ENCODE data around the gene MB. TPM values are rescaled to one million over a fixed set of nuclear protein-coding genes. Genes with fewer than 3 reads are reported as not detected.
"Not testable (repeated sequence)": the region's sequence is repeated elsewhere in the genome, so short reads cannot be mapped to it uniquely, and the experiment has no call there.

Gene MB
- not detected for total RNA-seq

- no peak for FAIRE-seq
- DNase-seq (ENCODE audit: low spot score in 2 of 2): no peak
Observed at GRCh38 chr22:35617137-35617755, at the start of gene MB. Gene MB (minus strand): TSS chr22:35617329. CDS start chr22:35617257, 72 bp downstream.

- FAIRE-seq; DNase-seq (ENCODE audit: low spot score in 2 of 2): not testable (repeated sequence)
Observed at GRCh38 chr22:35666699-35667098, 49.6 kb upstream of the MB start.

DNA sequence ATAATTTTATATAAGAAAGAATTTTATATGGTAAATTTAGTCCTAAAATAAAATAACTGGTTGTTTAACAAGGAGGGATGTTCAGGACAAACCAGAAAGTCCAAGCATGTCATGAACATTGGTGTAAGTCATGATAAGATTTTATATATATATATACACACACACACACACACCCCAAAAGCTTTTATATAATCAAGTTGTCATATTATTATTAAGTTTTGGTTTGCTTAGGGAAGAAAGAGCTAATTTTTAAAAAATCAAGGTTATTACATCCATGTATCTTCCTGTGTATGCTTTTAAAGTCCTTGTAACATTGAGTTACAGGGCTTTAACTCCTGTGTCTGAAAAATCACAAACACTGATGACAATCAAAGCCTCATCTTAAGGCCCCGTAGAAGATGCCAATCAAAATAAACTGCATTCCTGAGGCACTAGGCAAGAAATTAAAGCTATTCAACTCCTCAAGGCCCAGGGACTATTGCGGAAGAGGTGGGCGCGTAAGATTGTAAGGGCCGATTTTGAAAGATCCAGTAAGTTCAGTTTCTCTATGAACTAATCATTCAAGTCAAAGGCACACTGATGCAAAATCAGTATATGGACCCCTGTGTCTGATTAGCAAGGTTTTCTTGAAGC is 47.9 kb upstream of the MB start:
- no peak for FAIRE-seq
- DNase-seq (ENCODE audit: low spot score in 2 of 2): no peak

DNA sequence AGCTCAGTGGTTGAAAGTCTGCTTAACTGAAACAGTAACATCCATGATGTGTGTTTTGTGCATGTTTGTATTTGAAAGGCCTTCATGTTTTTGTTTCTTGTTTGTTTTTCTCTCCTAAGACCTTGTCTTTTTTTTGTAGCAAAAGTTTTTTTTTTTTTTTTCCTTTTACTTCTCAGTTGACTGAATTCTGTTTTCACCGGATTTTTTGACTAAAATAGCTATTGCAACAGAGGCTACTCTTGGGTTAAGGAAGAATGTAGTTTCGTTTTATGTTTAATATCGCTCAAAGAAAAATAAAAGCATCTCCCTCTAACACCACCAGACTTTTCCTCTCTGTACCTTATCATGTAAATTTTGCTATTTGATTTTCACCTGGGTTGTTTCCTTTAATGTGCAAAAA is 46.2 kb upstream of the MB start:
- no peak for FAIRE-seq
- no peak for DNase-seq (ENCODE audit: low spot score in 2 of 2)

DNA sequence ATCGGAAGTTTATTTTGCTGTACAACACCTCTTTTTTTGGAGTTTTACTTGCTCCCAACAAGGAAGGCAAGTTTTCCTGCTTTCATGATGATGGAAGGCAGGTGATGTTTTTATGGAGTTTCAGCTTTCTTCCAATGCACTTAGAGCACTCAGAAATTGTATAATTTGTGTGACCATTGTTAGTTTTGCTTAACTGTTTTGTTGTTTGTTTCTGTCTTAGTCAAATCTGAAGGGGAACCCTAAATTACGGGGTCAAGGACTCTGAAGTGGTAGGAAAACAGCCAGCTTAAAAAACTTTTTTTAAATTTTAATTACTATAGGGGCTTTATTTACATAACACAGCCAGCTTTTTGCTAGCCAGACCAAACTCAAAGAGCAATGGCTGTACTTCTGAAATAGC is 45.8 kb upstream of the MB start:
- DNase-seq (ENCODE audit: low spot score in 2 of 2) (no peak), FAIRE-seq (no peak)

GRCh38 chr22:35661464-35661863 is 44.3 kb upstream of the MB start:
- FAIRE-seq (no peak), DNase-seq (ENCODE audit: low spot score in 2 of 2) (no peak)

DNA sequence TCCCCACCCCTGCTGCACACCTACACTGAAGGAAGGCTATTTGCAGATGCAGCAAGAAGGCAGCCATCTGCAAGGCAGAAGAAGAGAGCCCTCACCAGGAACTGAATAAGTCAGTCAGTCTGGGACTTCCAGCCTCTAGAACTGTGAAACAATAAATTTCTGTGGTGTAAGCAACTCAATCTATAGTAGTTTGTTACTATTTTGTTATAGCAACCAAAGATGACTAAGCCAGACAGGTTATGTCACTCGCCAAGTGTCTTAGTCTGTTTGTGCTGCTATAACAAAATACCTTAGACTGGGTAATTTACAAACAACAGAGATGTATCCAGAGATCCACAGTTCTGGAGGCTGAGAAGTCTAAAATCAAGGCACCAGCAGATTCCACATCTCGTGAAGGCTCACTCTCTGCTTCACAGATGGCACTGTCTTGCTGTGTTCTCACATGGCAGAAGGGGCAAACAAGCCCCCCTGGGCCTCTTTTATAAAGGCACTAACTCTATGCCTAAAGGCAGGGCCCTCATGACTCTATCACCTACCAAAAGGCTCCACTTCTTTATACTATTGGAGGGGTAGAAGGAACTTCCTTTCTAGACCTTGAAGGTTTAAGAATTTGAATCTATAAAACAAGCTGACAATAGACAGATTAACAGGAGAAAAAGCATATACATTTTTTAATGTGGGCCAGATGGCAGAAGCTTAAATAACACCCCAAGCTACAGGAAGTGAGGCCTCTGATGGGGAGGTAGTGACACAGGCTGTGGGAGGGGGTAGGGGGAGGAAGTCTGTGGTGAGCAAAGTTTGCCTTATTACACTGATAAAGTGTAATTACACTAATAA is 43.4 kb upstream of the MB start:
- FAIRE-seq (no peak), DNase-seq (ENCODE audit: low spot score in 2 of 2) (no peak)

- DNase-seq (ENCODE audit: low spot score in 2 of 2) (no peak), FAIRE-seq (no peak)
Observed at GRCh38 chr22:35657571-35658312, 40.6 kb upstream of the MB start.

GRCh38 chr22:35656284-35656752 is 39.2 kb upstream of the MB start:
- DNase-seq (ENCODE audit: low spot score in 2 of 2) (no peak), FAIRE-seq (no peak)

GRCh38 chr22:35653824-35654223 is 36.7 kb upstream of the MB start:
- FAIRE-seq (no peak), DNase-seq (ENCODE audit: low spot score in 2 of 2) (no peak)

DNA sequence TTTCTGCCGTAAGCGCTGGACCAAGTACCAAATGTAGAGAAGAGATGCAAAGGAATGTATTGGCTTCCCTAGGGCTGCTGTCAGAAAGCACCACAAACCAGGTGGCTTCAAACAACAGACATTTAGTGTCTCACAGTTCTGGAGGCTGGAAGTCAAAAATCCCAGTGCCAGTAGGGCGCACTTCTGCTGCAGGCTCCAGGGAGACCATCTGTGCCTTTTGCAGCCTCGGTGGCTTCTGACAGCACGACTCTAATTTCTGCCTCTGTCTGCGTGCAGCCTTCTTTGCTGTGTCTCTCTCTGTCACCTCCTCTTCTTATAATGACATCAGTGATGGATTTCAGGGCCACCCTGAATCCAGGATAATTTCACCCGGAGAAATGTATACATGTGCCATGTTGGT is 34.0 kb upstream of the MB start:
- no peak for FAIRE-seq
- no peak for DNase-seq (ENCODE audit: low spot score in 2 of 2)

DNA sequence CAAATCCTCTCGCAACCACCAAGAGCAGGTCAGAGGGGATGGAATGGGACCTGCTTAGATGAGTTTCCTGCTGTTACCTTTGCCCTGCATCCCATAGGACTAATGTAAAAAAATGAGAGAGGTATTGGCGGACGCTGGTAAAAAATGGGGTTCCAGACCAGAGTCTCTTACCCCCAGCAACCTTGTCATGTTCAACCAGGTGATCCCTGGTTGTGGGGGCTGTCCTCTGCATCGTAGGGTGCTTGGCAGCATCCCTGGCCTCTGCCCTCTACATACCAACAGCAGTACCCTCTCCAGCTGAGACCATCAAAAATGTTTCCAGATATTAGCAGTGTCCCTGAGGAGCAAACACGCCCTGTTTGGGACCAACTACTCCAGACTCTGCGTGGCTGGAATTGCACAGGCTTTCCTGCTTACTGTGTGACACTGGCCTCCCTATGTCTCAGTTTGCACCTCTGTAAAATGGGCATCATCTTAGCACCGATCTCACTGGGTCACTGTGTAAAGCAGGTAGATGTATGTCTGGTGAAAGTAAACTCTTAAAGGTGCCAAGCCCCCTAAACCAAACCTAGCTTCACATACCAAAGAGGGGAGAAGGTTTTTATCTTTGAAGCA is 32.6 kb upstream of the MB start:
- no peak for FAIRE-seq
- no peak for DNase-seq (ENCODE audit: low spot score in 2 of 2)

GRCh38 chr22:35649026-35649553 is 32.0 kb upstream of the MB start:
- no peak for DNase-seq (ENCODE audit: low spot score in 2 of 2)
- no peak for FAIRE-seq

DNA sequence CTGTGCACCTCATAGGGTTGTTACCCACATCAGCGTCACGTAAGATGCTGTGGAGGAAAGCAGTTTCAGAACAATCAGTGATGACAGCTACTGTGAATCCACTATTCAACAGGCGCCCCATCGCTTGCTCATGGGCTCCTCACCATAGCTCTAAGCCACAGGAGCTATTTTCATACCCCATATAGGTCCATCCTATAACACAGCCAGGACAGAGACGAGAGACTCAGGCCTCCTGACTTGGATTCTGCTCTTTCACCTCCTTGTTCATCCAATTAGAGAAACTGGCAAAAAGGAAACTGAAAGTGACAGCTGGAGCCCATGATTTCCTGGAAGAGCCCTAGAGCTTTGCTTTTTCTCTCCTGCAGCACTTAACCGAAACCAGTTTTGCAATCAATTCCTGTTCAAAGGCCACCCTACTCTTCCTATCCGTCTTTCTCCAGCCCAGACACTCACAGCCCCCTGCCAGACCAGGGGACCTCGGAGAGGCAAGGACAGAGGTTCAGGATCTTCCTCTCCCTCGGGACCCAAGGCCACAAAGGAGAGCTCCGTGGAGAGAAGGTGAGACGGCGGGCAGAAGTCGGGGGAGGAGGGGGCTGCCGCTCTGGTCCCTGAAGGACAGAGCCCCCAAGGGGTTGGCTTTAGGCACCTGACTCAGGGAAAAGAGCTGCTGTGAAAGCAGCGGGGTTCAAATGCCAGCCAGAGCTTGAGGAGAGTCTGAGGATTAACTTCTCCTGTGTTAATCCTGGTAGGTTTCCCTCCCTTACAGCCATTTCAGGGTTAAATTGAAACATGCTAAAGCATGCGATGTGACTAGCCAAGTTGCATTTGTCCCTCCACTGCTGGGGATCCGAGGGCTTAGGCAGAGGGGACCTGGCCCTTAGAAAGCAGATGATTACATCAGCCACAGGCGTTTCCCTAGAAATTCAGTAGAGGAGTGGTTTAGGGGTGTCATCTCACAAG is 31.2 kb upstream of the MB start, which contains the start of gene APOL6:
APOL6 (plus strand) TSS at position 381 of the 960 bp plus-strand sequence. CDS start 7,980 bp downstream, outside the sequence.
- DNase-seq (ENCODE audit: low spot score in 2 of 2): peak in 1 of 2 donors; percentile 60
- no peak for FAIRE-seq

DNA sequence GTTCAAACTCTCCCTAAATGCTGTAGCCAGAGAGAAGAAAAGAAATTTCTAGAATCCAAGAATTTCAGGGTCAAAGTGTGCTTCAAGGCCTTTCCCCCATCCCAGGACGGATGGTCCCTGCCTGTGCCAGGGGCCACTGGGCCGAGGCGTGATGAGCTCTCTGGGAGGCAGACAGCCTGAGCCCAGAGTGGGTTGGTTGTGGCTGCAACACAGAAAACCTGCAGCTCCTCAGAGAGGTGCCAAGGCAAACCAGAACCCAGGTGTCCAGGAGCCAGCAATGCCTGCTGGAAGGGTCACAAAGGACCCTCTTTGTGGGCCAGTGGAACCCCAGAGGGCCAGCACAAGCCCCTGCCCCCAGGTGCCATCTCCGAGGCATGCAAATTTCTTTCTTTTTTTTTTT is 28.5 kb upstream of the MB start:
- no peak for DNase-seq (ENCODE audit: low spot score in 2 of 2)
- FAIRE-seq: no peak

DNA sequence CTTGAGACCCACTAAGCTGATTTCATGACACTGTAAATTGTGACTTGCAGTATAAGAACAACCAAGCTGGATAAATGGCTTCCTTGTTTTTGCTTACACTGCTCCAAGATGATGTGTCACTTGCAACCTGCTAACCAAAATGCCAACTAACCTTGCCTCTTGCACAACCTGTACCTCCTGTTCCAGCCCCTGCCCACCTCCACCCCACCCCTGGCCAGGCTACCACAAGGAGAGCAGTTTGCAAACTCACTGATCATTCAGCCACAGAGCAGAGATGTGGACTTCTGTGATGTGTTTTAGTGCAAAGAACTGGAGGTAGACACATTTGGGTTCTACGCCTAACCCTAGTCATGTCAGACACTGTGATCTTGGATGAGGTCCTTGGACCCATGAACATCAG is 26.9 kb upstream of the MB start:
- no peak for FAIRE-seq
- DNase-seq (ENCODE audit: low spot score in 2 of 2): no peak

- DNase-seq (ENCODE audit: low spot score in 2 of 2): no peak
- no peak for FAIRE-seq
Observed at GRCh38 chr22:35642305-35642741, 25.2 kb upstream of the MB start.

DNA sequence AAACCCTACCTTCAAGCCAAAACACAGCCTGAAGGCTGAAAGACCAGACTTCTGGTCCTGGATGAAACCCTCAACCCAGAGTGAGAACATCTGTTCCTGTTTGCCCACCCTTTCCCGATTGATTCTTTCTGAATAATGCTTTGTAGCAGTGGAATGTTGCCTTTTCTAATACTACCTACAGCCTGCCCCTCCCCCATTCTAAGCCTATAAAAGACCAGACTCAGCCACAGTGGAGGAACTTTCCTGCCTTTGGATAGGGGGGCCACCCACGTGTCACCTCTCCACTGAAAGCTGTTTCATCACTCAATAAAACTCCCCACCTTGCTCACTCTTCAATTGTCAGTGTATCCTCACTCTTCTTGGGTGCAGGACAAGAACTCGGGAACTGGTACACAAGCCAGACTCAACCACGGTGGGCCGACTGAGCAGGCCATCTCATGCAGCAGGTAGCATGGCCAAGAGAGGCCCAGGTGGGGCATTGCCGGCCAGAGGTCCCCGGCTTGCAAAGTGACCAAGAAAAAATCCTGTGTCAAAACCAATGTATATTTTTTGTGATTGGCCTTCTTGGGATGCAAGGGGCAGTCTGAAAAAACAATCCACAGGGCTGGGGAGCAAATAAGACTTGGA is 24.5 kb upstream of the MB start:
- no peak for DNase-seq (ENCODE audit: low spot score in 2 of 2)
- FAIRE-seq: no peak
